LHCN-M2 (cell line): ENCODE measurements around the gene TEPSIN. TPM values are rescaled to one million over a fixed set of nuclear protein-coding genes. Genes with fewer than 3 reads are reported as not detected.
A peak's percentile ranks its signal among the peaks of the same experiment; 100 is the strongest.

Source experiments
- DNase-seq: peaks from one replicate; pipeline ENCODE4 v3.0.0-alpha.2; 2012; ENCODE audit warnings: low read depth
- total RNA-seq: library from RNA; depleted of rRNA; stranded (reverse); fragments of >200 nt; gene quantifications from 2 replicates; pipeline ENCODE4 v1.2.3, GENCODE V29; 2014

The TEPSIN gene
- total RNA-seq, 1 experiment from 2014 or later, result 27.7 TPM

- no peak for DNase-seq
Observed at GRCh38 chr17:81270279-81270678, 31.4 kb upstream of the TEPSIN start.

GRCh38 chr17:81267390-81268067 lies 28.7 kb upstream of the TEPSIN start:
- DNase-seq, result no peak

- no peak for DNase-seq
Observed at GRCh38 chr17:81265576-81265975, 26.7 kb upstream of the TEPSIN start.

GRCh38 chr17:81264640-81265039 lies 25.8 kb upstream of the TEPSIN start:
- DNase-seq, result no peak

- no peak for DNase-seq
Observed at GRCh38 chr17:81263371-81264181, 24.7 kb upstream of the TEPSIN start.

GRCh38 chr17:81261582-81262336 lies 22.9 kb upstream of the TEPSIN start:
- no peak for DNase-seq

- no peak for DNase-seq
Observed at GRCh38 chr17:81261096-81261495, 22.2 kb upstream of the TEPSIN start.

- no peak for DNase-seq
Observed at GRCh38 chr17:81260641-81261040, 21.8 kb upstream of the TEPSIN start.

- DNase-seq, result no peak
Observed at GRCh38 chr17:81260171-81260570, 21.3 kb upstream of the TEPSIN start.

- no peak for DNase-seq
Observed at GRCh38 chr17:81259058-81259605, 20.3 kb upstream of the TEPSIN start.

- no peak for DNase-seq
Observed at GRCh38 chr17:81258292-81258691, 19.4 kb upstream of the TEPSIN start.

GRCh38 chr17:81257533-81257932 lies 18.7 kb upstream of the TEPSIN start:
- no peak for DNase-seq

- DNase-seq, result peak; percentile 73
Observed at GRCh38 chr17:81256616-81257015, 17.8 kb upstream of the TEPSIN start.

GRCh38 chr17:81254955-81255717 lies 16.3 kb upstream of the TEPSIN start:
- DNase-seq, result peak; percentile 61

GRCh38 chr17:81253358-81254131 lies 14.7 kb upstream of the TEPSIN start:
- DNase-seq, result no peak

GRCh38 chr17:81252987-81253329 lies 14.1 kb upstream of the TEPSIN start:
- DNase-seq, result no peak

- no peak for DNase-seq
Observed at GRCh38 chr17:81252326-81252986, 13.6 kb upstream of the TEPSIN start.

GRCh38 chr17:81251709-81252301 lies 12.9 kb upstream of the TEPSIN start:
- no peak for DNase-seq

GRCh38 chr17:81251094-81251708 lies 12.3 kb upstream of the TEPSIN start:
- DNase-seq, result no peak
